ENCODE results near the gene KDM2A. TPM values are rescaled to one million over a fixed set of nuclear protein-coding genes. Genes with fewer than 3 reads are reported as not detected.
A peak's percentile ranks its signal among the peaks of the same experiment; 100 is the strongest.
"Not testable (repeated sequence)": the region's sequence is repeated elsewhere in the genome, so short reads cannot be mapped to it uniquely, and the experiment has no call there.

KDM2A gene
- total and polyA plus RNA-seq, 2 donors (not counting 3 experiments of a cell fraction or from before 2014, with no cell fraction given), result 72.2 to 79.5 TPM

DNA sequence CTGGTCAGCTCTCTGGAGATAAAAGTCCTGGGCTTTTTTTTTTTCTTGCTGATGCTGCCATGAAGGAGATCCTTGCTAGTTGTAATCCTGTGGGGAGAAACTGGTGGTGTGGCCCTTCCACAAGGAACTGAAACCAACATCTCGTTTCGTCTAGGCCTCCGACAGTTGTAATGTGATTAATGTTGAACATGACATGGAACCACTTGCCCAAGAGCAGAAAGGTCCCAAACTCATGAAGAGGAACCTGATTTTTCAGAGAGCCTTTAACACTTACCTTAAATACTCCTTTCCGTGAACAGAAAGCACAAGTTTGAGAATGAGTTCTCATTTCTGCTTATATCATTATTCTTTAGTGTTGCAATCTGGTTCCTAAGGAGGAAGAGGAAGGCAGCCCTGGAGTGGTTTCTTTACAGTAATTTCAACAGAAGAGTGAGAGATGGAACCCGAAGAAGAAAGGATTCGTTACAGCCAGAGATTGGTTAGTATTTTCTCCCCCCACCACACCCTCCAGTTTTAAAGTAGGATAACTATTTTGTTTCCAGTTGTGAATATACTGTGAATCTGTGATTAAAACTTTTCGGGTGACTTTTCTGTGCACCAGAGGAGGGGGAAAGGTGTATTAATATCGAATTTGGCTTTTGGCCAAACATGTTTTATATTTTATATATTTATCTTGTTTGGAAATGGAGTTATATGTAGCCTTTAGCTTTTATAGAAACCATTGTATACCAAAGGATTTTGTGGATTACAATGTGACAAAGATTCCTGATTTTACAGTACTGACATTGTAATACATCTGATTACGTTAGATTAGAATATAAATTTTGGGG, 2.0 kb downstream of the KDM2A start:
- ChIA-PET POLR2A (no interaction called here), CTCF (interaction anchor here (0.9 kb wide), 1 partner anchor 40 kb away, joined by 3 read pairs; no protein-coding TSS in a partner anchor)
- Histone ChIP-seq H3K4me1 (ENCODE audit: control insufficient read depth, extremely low read depth, insufficient read depth, low read length) (peaks cover 21% of the 10 kb centered on the region), H2AFZ (ENCODE audit: low read depth, low read length) (no peak overlapping the region), H3K36me3 (ENCODE audit: control insufficient read depth in 2 of 2, extremely low read depth in 1 of 2, insufficient read depth in 2 of 2, low read length in 2 of 2) (no peaks in the 10 kb centered on the region), H3K9me1 (replicated peaks; ENCODE audit: control insufficient read depth, extremely low read depth, insufficient read depth, low read length) (no peaks in the 10 kb centered on the region), H3K4me3 (replicated peaks in 1 of 3; ENCODE audit: insufficient read depth in 1 of 3, low read depth in 1 of 3, low read length in 3 of 3) (peak overlapping the region; percentile 83 to 96 (median 96)), H4K20me1 (replicated peaks; ENCODE audit: control insufficient read depth, extremely low read depth, insufficient read depth, low read length) (peaks cover 2% of the 10 kb centered on the region), H3K27ac (ENCODE audit: insufficient read depth, low read depth, low read length) (peak overlapping the region; percentile 36), H3K9me3 (replicated peaks; ENCODE audit: control insufficient read depth, insufficient read depth, low read length) (no peaks in the 10 kb centered on the region), H3K4me2 (ENCODE audit: insufficient read depth, low read length) (peak overlapping the region; percentile 98), H3K27me3 (ENCODE audit: control insufficient read depth in 2 of 2, insufficient read depth in 2 of 2, low read length in 2 of 2) (no peaks in the 10 kb centered on the region), H3K9ac (replicated peaks; ENCODE audit: extremely low read depth, insufficient read depth, low read length) (peak overlapping the region; percentile 90), H3K79me2 (ENCODE audit: control insufficient read depth, insufficient read depth, low read length) (peaks cover 69% of the 10 kb centered on the region)
- dilution Hi-C loops (cut with MboI; ENCODE audit: extremely low pct_ligation_motif_present, low sequenced_read_pairs), result no loop called here
- no TSS peak for BruUV-seq (replicated peaks)
- DNase-seq (ENCODE audit: low read depth, low spot score) (peak; percentile 57), FAIRE-seq (peak; percentile 37)
- TF ChIP-seq, protein P1, sequence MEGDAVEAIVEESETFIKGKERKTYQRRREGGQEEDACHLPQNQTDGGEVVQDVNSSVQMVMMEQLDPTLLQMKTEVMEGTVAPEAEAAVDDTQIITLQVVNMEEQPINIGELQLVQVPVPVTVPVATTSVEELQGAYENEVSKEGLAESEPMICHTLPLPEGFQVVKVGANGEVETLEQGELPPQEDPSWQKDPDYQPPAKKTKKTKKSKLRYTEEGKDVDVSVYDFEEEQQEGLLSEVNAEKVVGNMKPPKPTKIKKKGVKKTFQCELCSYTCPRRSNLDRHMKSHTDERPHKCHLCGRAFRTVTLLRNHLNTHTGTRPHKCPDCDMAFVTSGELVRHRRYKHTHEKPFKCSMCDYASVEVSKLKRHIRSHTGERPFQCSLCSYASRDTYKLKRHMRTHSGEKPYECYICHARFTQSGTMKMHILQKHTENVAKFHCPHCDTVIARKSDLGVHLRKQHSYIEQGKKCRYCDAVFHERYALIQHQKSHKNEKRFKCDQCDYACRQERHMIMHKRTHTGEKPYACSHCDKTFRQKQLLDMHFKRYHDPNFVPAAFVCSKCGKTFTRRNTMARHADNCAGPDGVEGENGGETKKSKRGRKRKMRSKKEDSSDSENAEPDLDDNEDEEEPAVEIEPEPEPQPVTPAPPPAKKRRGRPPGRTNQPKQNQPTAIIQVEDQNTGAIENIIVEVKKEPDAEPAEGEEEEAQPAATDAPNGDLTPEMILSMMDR (IDR thresholded peaks at IDR 0.05; ENCODE audit: extremely low read depth in 1 of 2, insufficient read depth in 1 of 2, low read depth in 1 of 2, low read length in 2 of 2), result no peak
- no peak for TF ChIP-seq POLR2A (IDR thresholded peaks at IDR 0.05; ENCODE audit: low read depth, low read length)
- TF ChIP-seq GATA2 (IDR thresholded peaks at IDR 0.05; ENCODE audit: insufficient read depth, insufficient read length, low read depth, low read length), result no peak
- TF ChIP-seq POLR2AphosphoS5 (IDR thresholded peaks at IDR 0.05; ENCODE audit: insufficient read depth, low read depth, low read length), result no peak
- TF ChIP-seq EZH2 (IDR thresholded peaks at IDR 0.05; ENCODE audit: borderline replicate concordance, low read depth, low read length, severe bottlenecking), result no peak
- TF ChIP-seq, protein P2, sequence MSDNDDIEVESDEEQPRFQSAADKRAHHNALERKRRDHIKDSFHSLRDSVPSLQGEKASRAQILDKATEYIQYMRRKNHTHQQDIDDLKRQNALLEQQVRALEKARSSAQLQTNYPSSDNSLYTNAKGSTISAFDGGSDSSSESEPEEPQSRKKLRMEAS (IDR thresholded peaks at IDR 0.05; ENCODE audit: insufficient read depth, insufficient read length), result no peak
- intact Hi-C loops (cut with micrococcal nuclease), result no loop called here

DNA sequence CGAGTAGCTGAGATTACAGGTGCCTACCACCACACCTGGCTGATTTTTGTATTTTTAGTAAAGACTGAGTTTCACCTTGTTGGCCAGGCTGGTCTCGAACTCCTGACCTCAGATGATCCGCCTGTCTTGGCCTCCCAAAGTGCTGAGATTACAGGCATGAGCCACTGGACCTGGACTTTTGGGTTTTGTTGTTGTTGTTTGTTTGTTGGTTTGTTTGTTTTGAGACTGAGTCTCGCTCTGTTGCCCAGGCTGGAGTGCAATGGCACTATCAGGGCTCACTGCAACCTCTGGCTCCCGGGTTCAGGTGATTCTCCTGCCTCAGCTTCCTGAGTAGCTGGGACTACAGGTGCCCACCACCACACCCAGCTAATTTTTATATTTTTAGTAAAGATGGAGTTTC, 4.7 kb downstream of the KDM2A start:
- H3K27ac ChIP-seq (ENCODE audit: insufficient read depth, low read depth, low read length); dilution Hi-C loops (cut with MboI; ENCODE audit: extremely low pct_ligation_motif_present, low sequenced_read_pairs); FAIRE-seq; H3K36me3 ChIP-seq (ENCODE audit: control insufficient read depth in 2 of 2, extremely low read depth in 1 of 2, insufficient read depth in 2 of 2, low read length in 2 of 2); H3K27me3 ChIP-seq (ENCODE audit: control insufficient read depth in 2 of 2, insufficient read depth in 2 of 2, low read length in 2 of 2); H4K20me1 ChIP-seq (replicated peaks; ENCODE audit: control insufficient read depth, extremely low read depth, insufficient read depth, low read length); H3K9me3 ChIP-seq (replicated peaks; ENCODE audit: control insufficient read depth, insufficient read depth, low read length); H3K4me2 ChIP-seq (ENCODE audit: insufficient read depth, low read length); intact Hi-C loops (cut with micrococcal nuclease); DNase-seq (ENCODE audit: low read depth, low spot score); BruUV-seq (replicated peaks); H3K9ac ChIP-seq (replicated peaks; ENCODE audit: extremely low read depth, insufficient read depth, low read length); H3K9me1 ChIP-seq (replicated peaks; ENCODE audit: control insufficient read depth, extremely low read depth, insufficient read depth, low read length); H2AFZ ChIP-seq (ENCODE audit: low read depth, low read length); POLR2A ChIA-PET; H3K4me3 ChIP-seq (replicated peaks in 1 of 3; ENCODE audit: insufficient read depth in 1 of 3, low read depth in 1 of 3, low read length in 3 of 3): not testable (repeated sequence)
- Histone ChIP-seq H3K79me2 (ENCODE audit: control insufficient read depth, insufficient read depth, low read length) (peaks cover 93% of the 10 kb centered on the region), H3K4me1 (ENCODE audit: control insufficient read depth, extremely low read depth, insufficient read depth, low read length) (peaks cover 13% of the 10 kb centered on the region)
- CTCF ChIA-PET, result interaction anchor here (0.6 kb wide), 1 partner anchor 37 kb away, joined by 3 read pairs; no protein-coding TSS in a partner anchor

DNA sequence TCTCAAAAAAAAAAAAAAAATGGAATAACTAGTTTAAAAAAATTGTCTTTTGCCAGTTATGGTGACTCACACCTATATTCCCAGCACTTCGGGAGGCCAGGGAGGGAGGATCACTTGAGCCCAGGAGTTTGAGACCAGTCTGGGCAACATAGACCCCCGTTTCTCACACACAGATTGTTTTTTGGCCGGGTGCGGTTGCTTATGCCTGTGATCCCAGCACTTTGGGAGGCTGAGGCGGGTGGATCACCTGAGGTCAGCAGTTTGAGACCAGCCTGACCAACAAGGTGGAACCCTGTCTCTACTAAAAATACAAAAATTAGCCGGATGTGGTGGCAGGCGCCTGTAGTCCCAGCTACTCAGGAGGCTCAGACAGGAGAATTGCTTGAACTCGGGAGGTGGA, 7.2 kb downstream of the KDM2A start:
- ChIA-PET CTCF (interaction anchor here (1.5 kb wide), 1 partner anchor 20 kb away, joined by 3 read pairs; no protein-coding TSS in a partner anchor), POLR2A (interaction anchor here (0.6 kb wide), 1 partner anchor 19 kb away, joined by 4 read pairs; no protein-coding TSS in a partner anchor)
- FAIRE-seq; dilution Hi-C loops (cut with MboI; ENCODE audit: extremely low pct_ligation_motif_present, low sequenced_read_pairs); DNase-seq (ENCODE audit: low read depth, low spot score); H3K4me2 ChIP-seq (ENCODE audit: insufficient read depth, low read length); H4K20me1 ChIP-seq (replicated peaks; ENCODE audit: control insufficient read depth, extremely low read depth, insufficient read depth, low read length); H3K9ac ChIP-seq (replicated peaks; ENCODE audit: extremely low read depth, insufficient read depth, low read length); H3K9me3 ChIP-seq (replicated peaks; ENCODE audit: control insufficient read depth, insufficient read depth, low read length); H3K9me1 ChIP-seq (replicated peaks; ENCODE audit: control insufficient read depth, extremely low read depth, insufficient read depth, low read length); BruUV-seq (replicated peaks); H3K36me3 ChIP-seq (ENCODE audit: control insufficient read depth in 2 of 2, extremely low read depth in 1 of 2, insufficient read depth in 2 of 2, low read length in 2 of 2); H2AFZ ChIP-seq (ENCODE audit: low read depth, low read length); H3K27ac ChIP-seq (ENCODE audit: insufficient read depth, low read depth, low read length); H3K27me3 ChIP-seq (ENCODE audit: control insufficient read depth in 2 of 2, insufficient read depth in 2 of 2, low read length in 2 of 2); H3K4me3 ChIP-seq (replicated peaks in 1 of 3; ENCODE audit: insufficient read depth in 1 of 3, low read depth in 1 of 3, low read length in 3 of 3); intact Hi-C loops (cut with micrococcal nuclease): not testable (repeated sequence)
- Histone ChIP-seq H3K79me2 (ENCODE audit: control insufficient read depth, insufficient read depth, low read length) (peaks cover 89% of the 10 kb centered on the region), H3K4me1 (ENCODE audit: control insufficient read depth, extremely low read depth, insufficient read depth, low read length) (peaks cover 10% of the 10 kb centered on the region)
